Type B pancreatic cell (in vitro differentiated cells): ENCODE measurements around the gene CFAP119. TPM values are rescaled to one million over a fixed set of nuclear protein-coding genes. Genes with fewer than 3 reads are reported as not detected.
A peak's percentile ranks its signal among the peaks of the same experiment; 100 is the strongest.
"Not testable (repeated sequence)": the region's sequence is repeated elsewhere in the genome, so short reads cannot be mapped to it uniquely, and the experiment has no call there.

Experiments used
- DNase-seq: peaks from one replicate; pipeline ENCODE4 v3.0.0; 2021; ENCODE audit warnings: mixed read lengths; ENCODE audit not compliant: unreplicated experiment; ENCODE audit errors: extremely low spot score
- H3K27ac Mint-ChIP-seq: 2 replicates; pipeline ENCODE4 v1.8.0; 2021; ENCODE audit warnings: mild to moderate bottlenecking, mixed read lengths
- H3K27me3 Mint-ChIP-seq: 2 replicates; pipeline ENCODE4 v1.8.0; 2021; ENCODE audit warnings: mixed read lengths
- H3K36me3 Mint-ChIP-seq: 2 replicates; pipeline ENCODE4 v1.8.0; 2021; ENCODE audit warnings: mixed read lengths
- H3K4me1 Mint-ChIP-seq: one replicate; pipeline ENCODE4 v1.8.0; 2021; ENCODE audit warnings: mixed read lengths; ENCODE audit not compliant: unreplicated experiment
- H3K4me3 Mint-ChIP-seq: 2 replicates; pipeline ENCODE4 v1.8.0; 2021; ENCODE audit warnings: mild to moderate bottlenecking, mixed read lengths
- H3K9me3 Mint-ChIP-seq: 2 replicates; pipeline ENCODE4 v1.8.0; 2021; ENCODE audit warnings: mixed read lengths
- long read RNA-seq: library from polyadenylated mRNA; unstranded; transcript quantifications from one replicate; pipeline ENCODE4 v2.0.0, GENCODE V29; 2020
- total RNA-seq: library from RNA; stranded (reverse); gene quantifications from 2 replicates; pipeline ENCODE4 v1.2.1, GENCODE V29; 2021; ENCODE audit warnings: low replicate concordance
- TF ChIP-seq, protein P1 (sequence below): fragments of 200-600 bp; sonication (generic); conservative IDR thresholded peaks from 2 replicates; pipeline ENCODE4 v1.5.0; 2021; ENCODE audit warnings: antibody characterized with exemption, mild to moderate bottlenecking

The CFAP119 gene
- total RNA-seq: 14.2 and 15.0 TPM in 2 replicates
- long read RNA-seq, partial matches to known transcripts: 0 of 4 reads
- long read RNA-seq, other reads (novel, unspliced or antisense): 3 of 4 reads

DNA sequence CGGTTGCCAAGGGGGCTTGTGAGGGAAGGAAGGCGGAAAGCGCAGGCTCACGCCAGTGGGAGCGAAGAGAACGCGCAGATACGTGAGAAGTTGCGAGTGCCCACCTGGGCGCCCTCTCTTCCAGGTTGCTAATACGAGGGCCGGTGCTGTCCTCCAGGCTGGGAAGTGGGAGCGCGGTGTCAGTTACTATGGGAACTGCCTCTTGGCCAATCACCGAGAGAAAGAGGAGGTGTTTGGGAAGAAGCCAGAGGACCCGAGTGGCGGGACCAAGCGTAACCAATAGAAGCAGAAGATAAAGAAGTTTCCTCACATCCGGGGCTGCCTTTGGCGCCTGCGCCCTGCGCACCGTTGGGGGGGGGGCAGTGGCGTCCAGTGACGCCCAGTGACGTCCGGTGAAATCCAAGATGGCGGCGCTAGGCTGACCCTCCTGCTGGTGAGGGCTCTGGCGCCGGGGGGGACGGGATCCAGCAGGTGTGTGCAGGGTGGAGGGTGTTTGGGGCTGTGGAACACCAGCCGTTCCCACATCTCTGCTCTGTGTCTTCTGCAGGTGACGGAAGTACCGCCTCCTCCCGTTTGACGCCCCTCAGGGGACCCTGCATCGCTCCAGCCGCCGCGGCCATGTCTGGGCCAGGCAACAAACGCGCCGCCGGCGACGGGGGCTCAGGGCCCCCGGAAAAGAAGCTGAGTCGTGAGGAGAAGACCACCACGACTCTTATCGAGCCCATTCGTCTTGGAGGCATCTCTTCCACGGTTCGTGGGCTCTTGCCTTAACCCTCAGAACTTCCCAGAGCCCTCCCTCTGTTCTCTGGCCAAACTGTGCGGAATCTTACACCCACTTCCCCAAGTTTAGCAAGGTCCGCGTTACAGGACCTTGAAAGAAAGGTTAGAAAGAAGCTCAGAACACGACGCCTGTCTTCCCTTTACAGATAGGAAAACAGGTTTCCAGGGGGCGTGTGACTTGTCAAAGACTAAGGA is at the start of gene CFAP119, which contains the start of gene RNF40:
Gene CFAP119, minus strand, starts transcription at position 135 of the 975 bp plus-strand sequence. CDS start 314 bp downstream, outside the sequence.
Gene RNF40, plus strand, starts transcription at position 395 of the 975 bp plus-strand sequence. Its CDS starts 224 bp downstream, at position 619.
- Mint-ChIP-seq H3K4me3 (peak within 1 kb of the TSS; percentile 96), H3K27me3 (no peaks in the 10 kb centered on the region), H3K27ac (peak within 1 kb of the TSS; percentile 92), H3K9me3 (no peaks in the 10 kb centered on the region), H3K36me3 (peaks cover 8% of the 10 kb centered on the region), H3K4me1 (peaks cover 17% of the 10 kb centered on the region)
- DNase-seq: peak; percentile 98
- TF ChIP-seq, protein P1, sequence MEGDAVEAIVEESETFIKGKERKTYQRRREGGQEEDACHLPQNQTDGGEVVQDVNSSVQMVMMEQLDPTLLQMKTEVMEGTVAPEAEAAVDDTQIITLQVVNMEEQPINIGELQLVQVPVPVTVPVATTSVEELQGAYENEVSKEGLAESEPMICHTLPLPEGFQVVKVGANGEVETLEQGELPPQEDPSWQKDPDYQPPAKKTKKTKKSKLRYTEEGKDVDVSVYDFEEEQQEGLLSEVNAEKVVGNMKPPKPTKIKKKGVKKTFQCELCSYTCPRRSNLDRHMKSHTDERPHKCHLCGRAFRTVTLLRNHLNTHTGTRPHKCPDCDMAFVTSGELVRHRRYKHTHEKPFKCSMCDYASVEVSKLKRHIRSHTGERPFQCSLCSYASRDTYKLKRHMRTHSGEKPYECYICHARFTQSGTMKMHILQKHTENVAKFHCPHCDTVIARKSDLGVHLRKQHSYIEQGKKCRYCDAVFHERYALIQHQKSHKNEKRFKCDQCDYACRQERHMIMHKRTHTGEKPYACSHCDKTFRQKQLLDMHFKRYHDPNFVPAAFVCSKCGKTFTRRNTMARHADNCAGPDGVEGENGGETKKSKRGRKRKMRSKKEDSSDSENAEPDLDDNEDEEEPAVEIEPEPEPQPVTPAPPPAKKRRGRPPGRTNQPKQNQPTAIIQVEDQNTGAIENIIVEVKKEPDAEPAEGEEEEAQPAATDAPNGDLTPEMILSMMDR: no peak

DNA sequence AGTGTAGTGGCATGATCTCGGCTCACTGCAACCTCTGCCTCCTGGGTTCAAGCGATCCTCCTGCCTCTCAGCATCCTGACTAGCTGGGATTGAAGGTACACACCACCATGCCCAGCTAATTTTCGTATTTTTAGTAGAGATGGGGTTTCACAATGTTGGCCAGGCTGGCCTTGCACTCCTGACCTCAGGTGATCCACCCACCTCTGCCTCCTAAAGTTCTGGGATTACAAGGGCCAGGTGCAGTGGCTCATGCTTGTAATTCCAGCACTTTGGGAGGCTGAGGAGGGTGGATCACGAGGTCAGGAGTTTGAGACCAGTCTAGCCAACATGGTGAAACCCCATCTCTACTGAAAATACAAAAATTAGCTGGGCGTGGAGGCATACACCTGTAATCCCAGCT is 47.8 kb upstream of the CFAP119 start:
- H3K4me1 Mint-ChIP-seq: peaks cover 19% of the 10 kb centered on the region
- H3K9me3 Mint-ChIP-seq, H3K36me3 Mint-ChIP-seq, H3K27me3 Mint-ChIP-seq, H3K4me3 Mint-ChIP-seq, H3K27ac Mint-ChIP-seq, DNase-seq: not testable (repeated sequence)

DNA sequence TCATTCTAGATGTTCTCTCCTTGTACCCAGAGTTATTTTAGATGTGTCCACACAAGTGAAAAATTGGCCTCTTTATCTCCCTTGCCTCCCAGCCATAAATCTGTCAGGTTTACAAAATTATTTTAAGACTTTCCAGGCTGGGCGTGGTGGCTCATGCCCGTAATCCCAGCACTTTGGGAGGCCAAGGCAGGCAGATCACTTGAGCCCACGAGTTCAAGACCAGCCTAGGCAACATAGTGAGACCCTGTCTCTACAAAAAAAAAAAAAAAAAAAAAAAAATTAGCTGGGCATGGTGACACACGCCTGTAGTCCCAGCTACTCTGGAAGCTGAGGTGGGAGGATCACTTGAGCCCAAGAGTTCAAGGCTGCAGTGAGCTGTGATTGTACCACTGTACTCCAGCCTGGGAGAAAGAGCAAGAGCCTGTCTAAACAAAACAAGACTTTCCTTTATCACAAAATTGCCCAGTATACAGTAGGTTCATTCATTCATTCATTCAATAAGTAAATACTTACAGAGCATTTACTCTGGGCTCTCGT is 47.1 kb upstream of the CFAP119 start:
- not testable (repeated sequence) for H3K27me3 Mint-ChIP-seq, DNase-seq, H3K9me3 Mint-ChIP-seq, H3K36me3 Mint-ChIP-seq
- Mint-ChIP-seq H3K4me3 (peak overlapping the region; percentile 41), H3K27ac (peak overlapping the region; percentile 57), H3K4me1 (peaks cover 18% of the 10 kb centered on the region)

DNA sequence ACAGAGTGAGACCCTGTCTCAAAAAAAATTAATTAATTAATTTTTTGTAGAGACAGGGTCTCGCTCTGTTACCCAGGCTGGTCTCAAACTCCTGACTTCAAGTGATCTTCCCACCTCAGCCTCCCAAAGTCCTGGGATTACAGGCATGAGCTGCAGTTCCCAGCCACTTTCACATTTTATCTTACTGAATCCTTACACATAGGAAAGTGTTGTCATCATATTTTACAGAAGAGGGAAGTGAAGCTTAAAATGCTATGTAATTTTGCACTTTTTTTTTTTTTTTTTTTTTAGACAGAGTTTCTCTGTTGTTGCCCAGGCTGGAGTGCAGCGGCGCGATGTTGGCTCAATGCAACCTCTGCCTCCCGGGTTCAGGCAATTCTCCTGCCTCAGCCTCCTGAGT is 46.3 kb upstream of the CFAP119 start:
- no peaks in the 10 kb centered on the region for H3K9me3 Mint-ChIP-seq
- no peaks in the 10 kb centered on the region for H3K27me3 Mint-ChIP-seq
- no peak for DNase-seq
- peak overlapping the region; percentile 39 for H3K4me3 Mint-ChIP-seq
- H3K36me3 Mint-ChIP-seq: no peaks in the 10 kb centered on the region
- TF ChIP-seq, protein P1: no peak
- H3K4me1 Mint-ChIP-seq: peaks cover 14% of the 10 kb centered on the region
- no peak overlapping the region for H3K27ac Mint-ChIP-seq

DNA sequence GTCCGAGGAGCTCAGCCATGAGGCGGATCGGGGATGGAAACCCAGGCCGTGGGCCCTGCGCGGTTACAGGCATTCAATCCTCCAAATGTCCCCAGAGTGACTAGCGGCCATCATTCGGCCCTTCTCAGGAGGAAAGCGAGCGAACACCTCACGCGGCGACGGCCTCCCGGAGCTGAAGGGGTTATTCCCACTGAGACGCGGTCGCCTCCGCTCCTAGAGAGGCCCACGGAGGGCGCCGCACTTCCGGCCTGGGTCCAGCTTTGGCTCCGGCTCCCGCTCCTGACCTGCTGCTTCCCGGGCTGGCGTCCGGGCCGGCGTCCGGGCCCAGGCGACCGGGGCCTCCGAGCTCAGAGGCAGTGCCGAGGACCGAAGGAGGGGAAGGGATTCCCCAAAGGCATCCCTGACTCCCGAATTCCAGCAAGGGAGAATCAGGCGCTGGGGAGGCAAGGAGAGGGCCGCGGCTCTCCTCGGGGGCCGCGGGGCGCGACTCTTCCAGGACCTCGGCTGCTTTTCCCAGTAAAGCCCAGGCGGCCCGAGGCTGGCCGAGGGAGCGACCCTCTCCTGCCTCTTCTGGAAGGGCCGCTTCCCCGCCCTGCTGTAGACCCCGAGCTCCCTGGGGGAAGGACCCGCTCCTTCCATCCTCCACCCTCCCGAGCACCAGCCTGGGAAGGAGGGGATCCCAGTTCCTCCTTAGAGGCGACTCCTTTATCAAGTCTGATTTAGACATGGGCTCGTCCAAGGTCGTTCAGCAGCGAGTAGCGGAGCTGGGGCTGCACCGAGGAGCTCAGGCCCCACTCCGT is 43.7 kb upstream of the CFAP119 start:
- Mint-ChIP-seq H3K27ac (peak overlapping the region; percentile 96), H3K4me1 (peaks cover 14% of the 10 kb centered on the region), H3K27me3 (no peaks in the 10 kb centered on the region), H3K9me3 (no peaks in the 10 kb centered on the region), H3K36me3 (no peaks in the 10 kb centered on the region), H3K4me3 (peak overlapping the region; percentile 93)
- DNase-seq: peak; percentile 84
- TF ChIP-seq, protein P1: no peak

DNA sequence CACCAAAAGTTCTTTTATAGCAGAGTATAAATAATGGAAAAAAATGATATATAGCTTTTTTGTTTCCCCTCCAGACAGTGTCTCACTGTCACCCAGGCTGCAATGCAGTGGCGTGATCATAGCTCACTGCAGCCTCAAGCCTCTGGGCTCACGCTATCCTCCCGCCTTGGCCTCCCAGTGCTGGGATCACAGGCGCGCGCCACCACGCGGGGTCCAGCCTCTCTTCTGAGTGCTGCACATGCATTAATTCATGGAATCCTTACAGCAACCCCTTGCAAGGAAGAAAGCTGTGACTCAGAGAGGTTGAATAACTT is 43.2 kb upstream of the CFAP119 start:
- peak overlapping the region; percentile 87 for H3K27ac Mint-ChIP-seq
- peak overlapping the region; percentile 93 for H3K4me3 Mint-ChIP-seq
- H3K36me3 Mint-ChIP-seq: no peaks in the 10 kb centered on the region
- TF ChIP-seq, protein P1: no peak
- no peaks in the 10 kb centered on the region for H3K9me3 Mint-ChIP-seq
- no peak for DNase-seq
- no peaks in the 10 kb centered on the region for H3K27me3 Mint-ChIP-seq
- peaks cover 14% of the 10 kb centered on the region for H3K4me1 Mint-ChIP-seq
